ENCODE results near the gene GALNT16.
"Not testable (repeated sequence)": the region's sequence is repeated elsewhere in the genome, so short reads cannot be mapped to it uniquely, and the experiment has no call there.

The GALNT16 gene

DNA sequence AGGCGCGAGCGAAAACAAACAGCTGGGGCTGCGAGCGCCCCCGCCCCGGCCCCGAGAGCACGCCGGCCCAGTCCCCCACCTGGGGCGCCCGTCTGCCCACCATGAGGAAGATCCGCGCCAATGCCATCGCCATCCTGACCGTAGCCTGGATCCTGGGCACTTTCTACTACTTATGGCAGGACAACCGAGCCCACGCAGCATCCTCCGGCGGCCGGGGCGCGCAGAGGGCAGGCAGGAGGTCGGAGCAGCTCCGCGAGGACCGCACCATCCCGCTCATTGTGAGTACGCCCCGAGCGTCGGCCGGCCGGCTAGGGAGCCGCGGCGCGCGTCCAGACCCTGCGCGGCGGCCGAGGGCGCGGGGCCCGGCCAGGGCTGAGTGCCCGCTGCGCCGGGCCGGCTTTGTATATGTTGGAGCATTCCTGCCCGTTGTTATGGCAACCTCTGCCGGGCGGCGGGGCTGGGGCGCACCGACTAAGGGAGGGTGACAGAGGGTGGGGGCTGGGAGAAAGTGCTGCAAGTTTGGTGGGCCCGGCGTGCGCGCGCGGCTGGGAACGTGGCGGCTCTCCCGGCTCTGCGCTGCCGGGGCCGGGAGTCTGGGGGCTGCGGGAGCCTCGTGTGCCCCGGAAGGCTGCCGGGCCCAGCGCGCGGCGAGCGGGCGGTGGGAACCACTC, 367 bp downstream of the GALNT16 start:
- no peak for DNase-seq (ENCODE audit: low read depth)

DNA sequence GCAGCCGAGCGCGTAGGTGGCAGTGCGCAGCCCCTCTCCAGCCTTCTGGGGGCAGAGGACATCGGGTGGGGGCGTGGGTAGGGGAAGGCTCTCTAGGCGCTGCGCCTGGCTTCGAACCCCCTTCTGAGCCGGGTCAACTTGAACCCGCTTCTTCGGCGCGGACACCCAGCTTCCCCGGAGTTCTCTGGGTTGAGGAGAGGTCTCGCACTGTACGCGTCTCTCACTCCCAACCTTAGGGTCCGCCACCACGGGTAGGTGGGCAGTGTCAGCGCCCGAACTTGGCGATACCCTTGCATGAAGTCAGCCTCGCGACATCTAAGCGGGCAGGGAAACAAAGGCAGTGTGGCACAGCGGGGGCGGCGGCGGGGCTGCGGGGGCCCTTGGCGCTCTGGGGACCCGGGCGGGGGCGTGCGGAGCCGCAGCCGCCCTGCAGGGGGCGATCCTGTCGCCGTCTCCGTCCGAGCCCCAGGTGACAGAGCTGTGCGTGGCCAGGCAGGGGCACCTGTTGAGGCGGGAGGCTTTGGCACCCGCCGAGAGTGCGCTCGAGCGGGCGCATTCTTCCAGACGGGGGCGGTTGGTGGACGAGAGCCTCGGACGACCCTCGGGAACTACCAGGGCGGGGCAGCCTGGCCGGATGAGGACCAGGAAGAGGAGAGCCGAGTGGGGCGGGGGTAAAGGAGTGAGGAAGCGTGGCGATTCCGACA, 1.1 kb downstream of the GALNT16 start:
- DNase-seq (ENCODE audit: low read depth): no peak

DNA sequence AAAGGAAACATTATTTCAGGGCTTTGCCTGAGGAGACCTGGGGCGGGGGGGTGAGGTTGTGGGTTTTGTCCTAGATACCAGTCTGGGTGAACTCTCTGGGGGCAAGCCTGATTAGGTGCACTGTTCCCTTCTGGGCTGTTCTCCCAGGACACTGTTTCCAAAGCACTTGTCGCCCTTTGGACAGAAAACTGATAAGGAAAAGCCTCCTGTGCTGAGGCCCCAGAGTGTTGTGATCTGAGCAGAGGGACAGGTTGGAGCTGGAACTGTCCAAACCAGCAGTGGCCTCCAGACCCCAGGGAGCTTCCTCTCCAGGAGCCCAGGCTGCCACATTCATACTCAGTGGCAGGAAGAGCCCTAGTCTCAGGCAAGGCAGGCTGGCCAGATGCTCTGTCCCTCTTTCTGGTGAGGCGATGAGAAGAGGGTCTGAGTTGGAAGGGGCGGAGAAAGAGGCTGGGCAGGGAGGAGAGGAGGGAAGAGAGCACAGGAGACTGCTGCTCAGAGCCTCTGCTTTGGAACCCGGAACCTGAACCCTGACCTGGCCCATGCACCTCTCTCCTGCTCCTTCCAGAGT, 1.9 kb downstream of the GALNT16 start:
- no peak for DNase-seq (ENCODE audit: low read depth)

DNA sequence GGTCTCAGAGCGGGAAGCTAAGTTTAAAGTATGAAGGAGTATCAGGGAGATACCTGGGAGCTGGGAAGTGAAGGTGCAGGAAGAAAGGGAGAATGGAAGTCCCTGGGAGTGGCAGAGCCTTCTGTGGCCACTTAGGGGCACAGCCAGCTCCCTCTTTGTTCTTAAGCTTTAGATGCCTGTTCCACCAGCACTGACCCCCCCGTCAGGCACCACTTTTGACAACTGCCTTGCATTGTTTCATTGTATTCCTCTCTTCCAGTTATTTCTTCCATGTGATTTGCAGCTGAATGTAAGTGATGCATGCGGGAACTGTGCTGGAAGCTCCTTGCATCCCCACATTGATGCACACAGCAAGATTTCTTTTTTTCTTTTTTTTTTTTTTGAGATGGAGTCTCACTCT, 2.6 kb downstream of the GALNT16 start:
- DNase-seq (ENCODE audit: low read depth): no peak

DNA sequence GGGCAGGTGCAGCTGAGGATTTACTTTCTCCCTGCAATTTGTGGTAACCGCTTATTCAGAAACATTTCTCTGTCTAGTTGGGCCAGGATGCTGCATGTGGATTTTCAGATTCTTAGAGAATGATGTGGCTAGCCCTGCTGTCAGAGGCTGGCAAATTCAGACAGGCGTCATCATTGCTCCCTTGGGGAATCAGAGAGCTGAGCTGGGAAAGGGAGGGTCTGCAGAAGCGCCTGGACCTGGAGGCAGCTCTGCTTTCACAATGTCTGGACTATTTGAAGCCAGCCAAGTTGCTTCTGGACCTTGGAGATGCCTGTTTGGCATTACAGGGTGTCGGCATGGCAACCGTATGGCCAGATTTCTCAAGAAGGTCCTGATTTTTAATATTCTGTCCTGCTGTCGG, 3.4 kb downstream of the GALNT16 start:
- peak; percentile 83 for DNase-seq (ENCODE audit: low read depth)

DNA sequence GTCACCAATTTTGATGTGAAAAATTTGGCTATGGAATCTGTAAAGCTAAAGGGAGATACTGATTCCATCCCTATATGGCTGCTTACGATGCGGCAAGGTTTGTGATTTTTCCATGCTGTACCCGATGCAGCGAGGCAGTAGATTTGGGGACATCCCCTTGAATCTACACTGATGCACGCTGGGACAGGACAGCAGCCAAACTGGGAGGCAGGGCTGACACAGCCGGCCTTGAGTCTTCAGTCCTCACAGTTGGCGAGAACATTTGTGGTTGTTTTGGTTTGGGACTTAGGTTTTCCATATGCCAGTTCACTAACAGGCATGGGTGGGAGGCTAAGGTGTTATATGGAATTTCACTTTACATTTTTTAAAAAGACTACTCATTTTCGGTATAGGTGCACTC, 3.8 kb downstream of the GALNT16 start:
- DNase-seq (ENCODE audit: low read depth): no peak

DNA sequence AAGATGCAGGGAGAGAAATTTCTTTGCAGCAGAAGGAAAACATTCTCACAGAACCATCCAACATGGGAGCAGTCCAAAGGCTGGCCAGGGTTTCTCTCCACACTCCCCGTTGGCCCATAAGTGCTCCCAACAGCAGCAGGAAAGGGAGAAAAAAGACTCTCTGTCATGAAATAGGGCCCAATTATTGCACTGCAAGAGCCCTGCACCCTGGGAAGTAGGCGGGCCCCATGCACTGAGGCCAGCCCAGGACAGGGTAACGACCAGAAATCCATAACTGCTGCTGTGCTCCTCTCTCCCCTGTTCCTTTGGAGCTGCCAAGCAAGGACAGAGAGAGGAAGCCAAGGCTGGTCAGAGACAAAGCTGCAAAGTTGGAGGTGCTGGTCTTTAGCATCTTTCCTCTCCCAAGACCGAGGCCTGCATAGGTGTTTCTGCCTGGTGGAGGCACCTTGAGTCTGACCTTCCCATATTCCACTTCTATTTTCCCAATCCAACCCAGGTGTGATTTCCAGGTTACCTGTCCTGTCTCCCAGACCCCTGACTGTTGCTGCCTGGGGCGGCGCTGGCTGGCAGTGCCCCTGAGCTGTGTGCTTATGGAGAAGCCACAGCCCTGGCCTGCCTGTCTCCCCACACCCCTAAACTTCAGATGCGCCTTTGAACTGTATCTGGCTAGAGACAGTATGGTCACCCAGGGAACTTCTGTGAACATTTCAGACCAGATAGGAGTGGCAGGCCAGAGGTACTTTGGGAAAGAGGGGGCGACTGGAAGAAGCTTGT, 6.8 kb downstream of the GALNT16 start:
- no peak for DNase-seq (ENCODE audit: low read depth)

DNA sequence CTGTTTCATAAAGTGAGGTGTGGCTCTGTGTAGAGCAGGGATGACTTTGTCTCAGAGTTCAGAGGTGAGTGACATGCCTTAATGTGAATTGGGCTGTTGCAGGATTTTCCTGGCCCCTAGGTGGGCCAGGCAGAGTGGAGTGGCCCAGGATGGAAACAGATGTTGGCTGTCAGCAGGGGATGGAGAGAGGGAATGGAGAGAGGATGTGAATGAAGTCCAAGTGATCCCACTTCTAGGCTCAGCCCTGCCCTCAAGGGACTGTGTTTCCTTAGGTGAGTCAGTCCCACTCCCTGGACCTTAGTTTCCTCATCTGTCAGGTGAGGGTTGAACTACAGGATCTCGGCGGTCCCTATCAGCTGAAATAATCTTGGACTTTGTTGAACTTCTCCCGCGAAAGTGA, 7.5 kb downstream of the GALNT16 start:
- DNase-seq (ENCODE audit: low read depth): no peak

DNA sequence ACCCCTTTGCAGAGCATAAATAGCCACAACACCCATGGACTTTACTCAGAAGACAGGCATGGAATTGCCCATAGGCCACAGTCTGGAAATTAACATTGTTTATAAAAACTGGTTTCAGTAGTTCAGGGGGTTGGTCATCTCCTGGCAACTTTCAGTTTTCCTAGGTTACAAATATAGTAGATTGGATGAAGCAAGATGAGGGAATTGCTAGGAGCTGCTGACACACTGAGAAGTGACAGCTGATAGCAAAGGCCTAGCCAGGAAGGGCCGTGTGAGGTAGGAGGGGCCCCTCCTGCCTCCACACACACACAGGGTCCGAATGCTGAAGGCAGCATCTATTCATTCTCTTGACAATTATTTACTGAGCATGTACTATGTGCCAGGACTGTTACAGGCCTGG, 8.3 kb downstream of the GALNT16 start:
- no peak for DNase-seq (ENCODE audit: low read depth)

DNA sequence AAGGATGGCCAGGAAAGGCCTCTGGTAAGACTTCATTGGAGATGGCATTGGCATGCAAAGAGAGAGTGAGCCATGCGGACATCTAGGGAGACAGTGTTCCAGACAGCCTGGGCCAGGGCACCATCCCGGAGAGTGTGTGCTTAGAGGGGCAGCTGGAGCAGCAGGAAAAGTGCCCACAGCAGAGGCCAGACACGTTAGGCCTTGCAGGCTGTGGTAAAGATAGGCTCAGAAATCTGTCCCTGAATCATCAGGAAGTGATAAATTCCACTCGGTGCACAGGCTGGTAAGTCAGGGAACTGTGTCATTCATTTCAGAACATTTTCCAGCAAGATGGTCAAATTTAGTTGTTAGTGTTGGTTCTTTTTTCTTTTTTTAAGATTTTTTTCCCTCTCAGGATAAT, 8.8 kb downstream of the GALNT16 start:
- DNase-seq (ENCODE audit: low read depth): peak; percentile 40

DNA sequence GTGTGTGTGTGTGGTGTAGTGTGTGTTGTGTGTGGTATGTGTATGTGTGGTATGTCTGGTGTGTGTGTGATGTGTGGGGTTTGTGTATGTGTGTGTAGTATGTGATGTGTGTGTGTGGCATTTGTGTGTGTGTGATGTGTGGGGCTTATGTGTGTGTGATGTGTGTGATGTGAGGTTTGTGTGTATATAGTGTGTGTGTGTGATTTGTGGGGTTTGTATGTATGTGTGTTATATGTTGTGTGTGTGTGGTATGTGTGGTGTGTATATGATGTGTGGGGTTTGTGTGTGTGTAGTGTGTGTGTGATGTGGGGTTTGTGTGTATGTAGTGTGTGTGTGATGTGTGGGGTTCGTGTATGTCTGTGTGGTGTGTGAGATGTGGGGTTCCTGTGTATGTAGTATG, 9.4 kb downstream of the GALNT16 start:
- no peak for DNase-seq (ENCODE audit: low read depth)

DNA sequence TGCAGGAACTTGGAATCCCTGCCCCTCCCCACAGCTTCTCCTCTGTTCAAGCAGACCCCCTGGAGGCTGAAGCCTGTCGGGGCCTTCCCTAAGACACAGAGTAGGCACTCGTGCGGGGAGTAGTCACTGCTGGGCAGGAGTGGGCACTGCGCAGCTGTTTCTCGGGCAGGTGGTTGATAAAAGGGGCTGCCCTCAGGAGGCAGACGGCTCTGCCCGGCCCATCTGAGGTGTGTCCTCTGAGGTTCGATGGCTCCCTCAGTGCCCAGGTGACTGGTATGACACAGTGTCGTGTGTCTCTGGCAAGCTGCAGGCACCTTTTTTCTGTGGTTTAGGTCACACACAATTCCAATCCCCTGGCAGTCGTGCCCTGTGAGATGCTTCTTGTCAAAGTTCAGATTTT, 10.1 kb downstream of the GALNT16 start:
- DNase-seq (ENCODE audit: low read depth): no peak

DNA sequence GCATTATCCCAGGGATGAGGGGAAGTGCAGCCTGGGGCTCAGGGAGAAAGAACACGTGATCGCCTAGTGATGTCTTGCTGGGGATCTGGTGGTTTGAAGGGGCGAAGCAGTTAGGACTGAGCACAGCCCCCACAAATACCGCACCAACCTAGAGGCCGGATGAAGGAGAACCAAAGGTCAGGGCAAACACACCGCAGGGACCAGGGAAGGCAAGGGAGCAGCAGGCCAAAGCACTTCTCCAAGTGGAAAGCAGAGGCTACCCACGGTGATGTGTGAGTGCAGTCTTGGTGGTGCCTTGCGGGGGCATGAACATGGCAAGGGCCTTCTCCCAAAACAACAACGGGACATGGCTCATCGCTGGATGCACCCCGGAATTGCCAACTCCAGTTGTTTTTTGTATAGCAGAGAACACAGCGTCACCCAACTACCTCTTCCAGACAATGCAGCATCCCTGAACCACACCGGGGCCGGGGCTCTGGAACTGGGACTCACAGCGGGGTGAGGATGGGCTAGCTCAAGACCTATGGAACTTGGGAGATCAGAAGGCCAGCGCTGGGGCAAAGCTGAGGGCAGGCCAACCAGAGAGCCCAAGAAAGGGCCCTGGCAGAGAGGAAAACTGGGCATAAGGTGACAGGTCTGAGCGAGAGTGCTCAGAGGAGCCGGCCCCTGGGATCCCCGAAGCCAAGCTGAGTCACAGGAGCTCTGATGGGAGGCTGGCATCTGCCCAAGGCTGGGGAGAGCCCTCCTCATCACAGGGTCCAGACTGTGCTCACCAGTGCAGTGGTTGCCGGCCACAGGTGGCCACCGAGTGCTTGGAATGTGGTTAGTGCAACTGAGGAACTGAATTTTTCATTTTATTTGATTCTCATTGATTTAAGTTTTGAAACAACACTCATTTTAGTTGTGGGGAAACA, 11.1 kb downstream of the GALNT16 start:
- DNase-seq (ENCODE audit: low read depth): no peak

DNA sequence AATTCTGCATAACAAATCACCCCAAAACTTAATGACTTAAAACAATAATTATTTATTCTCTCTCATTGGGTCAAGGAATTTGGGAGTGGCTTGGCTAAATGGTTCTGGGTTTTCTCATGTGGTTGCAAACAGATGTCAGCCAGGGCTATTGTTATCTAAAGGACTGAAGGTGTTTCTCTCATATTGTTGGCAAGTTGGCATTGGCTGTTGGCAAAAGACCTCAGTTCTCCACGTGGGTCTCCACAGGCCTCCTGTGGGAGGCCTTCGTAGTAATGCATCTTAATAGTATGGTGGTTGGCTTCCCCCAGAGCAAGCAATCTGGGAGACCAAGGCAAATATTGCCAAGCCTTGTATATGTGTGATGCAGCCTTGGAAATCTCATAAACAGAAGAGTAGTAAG, 14.4 kb downstream of the GALNT16 start:
- no peak for DNase-seq (ENCODE audit: low read depth)

DNA sequence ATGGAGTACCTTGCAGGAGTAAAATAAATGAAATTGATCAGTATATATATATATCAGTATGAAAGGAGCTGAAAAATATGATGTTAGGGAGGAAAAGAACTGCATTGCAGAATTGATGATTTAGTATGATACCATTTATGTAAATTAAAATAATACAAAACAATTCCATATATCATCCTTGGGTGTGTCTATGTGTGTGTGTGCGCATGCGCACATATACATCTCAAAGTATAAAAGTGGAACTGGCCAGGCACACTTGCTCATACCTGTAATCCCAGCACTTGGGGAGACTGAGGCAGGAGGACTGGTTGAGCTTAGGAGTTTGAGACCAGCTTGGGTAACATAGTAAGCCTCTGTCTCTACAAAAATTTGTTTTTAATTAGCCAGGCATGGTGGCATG, 15.4 kb downstream of the GALNT16 start:
- DNase-seq (ENCODE audit: low read depth): no peak

DNA sequence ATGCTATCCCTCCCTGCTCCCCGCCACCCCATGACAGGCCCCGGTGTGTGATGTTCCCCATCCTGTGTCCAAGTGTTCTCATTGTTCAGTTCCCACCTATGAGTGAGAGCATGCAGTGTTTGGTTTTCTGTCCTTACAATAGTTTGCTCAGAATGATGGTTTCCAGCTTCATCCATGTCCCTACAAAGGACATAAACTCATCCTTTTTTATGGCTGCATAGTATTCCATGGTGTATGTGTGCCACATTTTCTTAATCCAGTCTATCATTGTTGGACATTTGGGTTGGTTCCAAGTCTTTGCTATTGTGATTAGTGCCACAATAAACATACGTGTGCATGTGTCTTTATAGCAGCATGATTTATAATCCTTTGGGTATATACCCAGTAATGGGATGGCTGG, 17.4 kb downstream of the GALNT16 start:
- not testable (repeated sequence) for DNase-seq (ENCODE audit: low read depth)

DNA sequence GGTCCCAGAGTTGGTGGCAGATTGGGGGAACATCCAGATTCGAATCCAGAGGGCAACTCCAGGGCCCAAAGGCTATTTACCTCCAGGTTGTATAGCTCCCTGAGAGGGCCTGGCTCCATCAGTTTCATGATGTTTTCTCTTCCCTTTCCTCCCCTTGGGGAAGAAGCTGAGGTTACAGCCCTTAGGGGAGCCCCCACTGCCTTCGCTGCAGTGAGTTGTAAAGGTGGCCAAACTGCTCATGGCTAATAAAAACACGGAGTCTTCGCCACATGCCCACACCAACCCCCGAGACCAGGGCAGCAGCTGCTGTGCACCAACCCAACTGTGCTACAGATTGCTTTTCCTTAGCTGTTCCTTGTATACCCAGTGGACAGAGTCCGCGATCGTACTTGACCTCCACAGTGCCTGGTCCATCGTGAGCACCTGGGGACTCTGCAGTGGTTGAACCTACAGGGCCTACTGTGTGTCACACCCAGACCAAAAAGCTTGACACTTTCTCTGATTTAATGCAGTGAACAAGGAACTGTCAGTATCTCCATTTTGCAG, 20.9 kb downstream of the GALNT16 start:
- no peak for DNase-seq (ENCODE audit: low read depth)

DNA sequence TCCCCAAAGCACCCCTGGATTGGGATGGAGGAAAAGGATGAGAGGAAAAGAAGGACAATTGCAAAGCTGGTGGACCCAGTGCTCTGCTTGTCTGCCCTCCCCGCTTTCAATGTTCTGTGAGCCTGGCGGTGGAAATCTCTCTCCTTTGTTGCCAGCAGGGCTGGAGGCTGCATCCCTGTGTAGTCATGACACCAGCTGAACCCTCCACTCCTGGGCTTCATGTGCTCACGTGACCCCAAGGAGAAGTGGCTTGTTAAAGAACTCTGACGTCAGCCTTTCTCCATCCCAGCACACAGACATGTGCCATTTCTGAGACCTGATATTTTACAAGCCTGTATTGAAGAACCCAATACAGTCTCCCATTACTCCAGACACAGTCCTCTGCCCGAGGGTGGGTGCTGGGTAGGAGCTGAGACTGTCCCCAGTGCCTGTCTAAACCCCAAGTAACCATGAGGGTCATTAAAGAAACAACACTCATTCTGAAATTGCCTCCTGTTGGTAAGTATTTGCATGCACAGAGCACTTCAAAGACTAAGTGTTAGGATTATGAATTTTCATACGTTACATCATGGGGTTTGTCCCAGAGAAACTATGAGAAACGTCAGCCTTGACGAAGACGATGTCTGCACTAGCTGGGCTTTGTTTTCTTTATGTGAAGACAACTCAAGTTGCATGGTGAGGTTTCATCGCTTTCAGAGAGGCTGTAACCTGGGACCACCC, 21.7 kb downstream of the GALNT16 start:
- no peak for DNase-seq (ENCODE audit: low read depth)

DNA sequence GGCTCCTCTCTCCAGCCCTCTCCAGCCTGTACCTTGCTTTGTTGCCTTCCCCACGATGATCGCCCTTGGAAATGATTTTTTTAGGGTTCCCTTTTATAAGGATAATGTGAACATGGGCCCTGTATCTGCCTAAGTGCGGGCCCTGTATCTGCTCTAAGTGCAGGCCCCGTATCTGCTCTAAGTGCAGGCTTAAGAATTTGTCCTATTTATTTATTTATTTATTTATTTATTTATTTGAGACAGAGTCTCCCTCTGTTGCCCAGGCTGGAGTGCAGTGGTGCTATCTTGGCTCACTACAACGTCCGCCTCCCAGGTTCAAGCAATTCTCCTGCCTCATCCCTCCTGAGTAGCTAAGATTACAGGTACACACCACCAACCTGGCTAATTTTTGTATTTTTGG, 22.5 kb downstream of the GALNT16 start:
- no peak for DNase-seq (ENCODE audit: low read depth)

DNA sequence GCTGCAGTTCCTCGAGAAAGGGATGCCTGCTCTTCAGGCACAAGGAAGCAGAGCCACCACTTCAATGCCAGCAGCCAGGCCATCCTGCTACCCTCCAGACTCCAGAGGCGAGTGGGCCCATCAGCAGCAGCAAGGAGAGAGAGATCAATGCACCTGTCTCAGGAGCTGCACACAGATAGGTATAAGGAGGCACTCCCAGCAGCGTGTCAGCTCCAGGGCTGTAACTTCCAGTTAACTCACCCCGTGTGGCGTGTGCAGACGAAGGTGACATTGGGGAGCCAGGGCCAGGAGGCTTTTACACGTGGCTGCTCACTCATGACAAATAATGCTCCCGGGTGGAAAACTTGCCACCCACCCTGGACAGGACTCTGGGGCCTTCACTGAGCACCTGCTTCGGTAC, 24.2 kb downstream of the GALNT16 start:
- DNase-seq (ENCODE audit: low read depth): no peak
